HG03060 (cell line): ENCODE data around the gene CALML3.

ENCODE experiments used
- ATAC-seq: cut with Tn5 transposase; IDR thresholded peaks from one replicate; pipeline ENCODE4 v1.9.1; 2021; ENCODE audit warnings: low read depth, moderate number of reproducible peaks; ENCODE audit not compliant: unreplicated experiment

CALML3 gene

GRCh38 chr10:5522913-5523560 lies 1.7 kb upstream of the CALML3 start:
- no peak for ATAC-seq

- ATAC-seq, result no peak
Observed at GRCh38 chr10:5523796-5524574, 776 bp upstream of the CALML3 start.

GRCh38 chr10:5525561-5526341 lies 990 bp downstream of the CALML3 start:
- no peak for ATAC-seq

GRCh38 chr10:5526691-5527331 lies 2.0 kb downstream of the CALML3 start:
- ATAC-seq, result no peak

GRCh38 chr10:5527332-5528200 lies 2.8 kb downstream of the CALML3 start:
- ATAC-seq, result no peak

- no peak for ATAC-seq
Observed at GRCh38 chr10:5528989-5529701, 4.4 kb downstream of the CALML3 start.

- no peak for ATAC-seq
Observed at GRCh38 chr10:5529702-5530411, 5.1 kb downstream of the CALML3 start.

GRCh38 chr10:5530412-5530806 lies 5.6 kb downstream of the CALML3 start:
- no peak for ATAC-seq

- ATAC-seq, result no peak
Observed at GRCh38 chr10:5530846-5531557, 6.2 kb downstream of the CALML3 start.

- no peak for ATAC-seq
Observed at GRCh38 chr10:5531558-5532306, 7.0 kb downstream of the CALML3 start.

- no peak for ATAC-seq
Observed at GRCh38 chr10:5532307-5532605, 7.5 kb downstream of the CALML3 start.

- ATAC-seq, result no peak
Observed at GRCh38 chr10:5532618-5533097, 7.9 kb downstream of the CALML3 start.

- no peak for ATAC-seq
Observed at GRCh38 chr10:5533098-5533731, 8.5 kb downstream of the CALML3 start.

GRCh38 chr10:5534051-5534821 lies 9.5 kb downstream of the CALML3 start:
- ATAC-seq, result no peak

GRCh38 chr10:5534880-5535856 lies 10.4 kb downstream of the CALML3 start:
- no peak for ATAC-seq
